SK-N-SH (cell line): ENCODE results near the gene GNAT1. TPM values are rescaled to one million over a fixed set of nuclear protein-coding genes. Genes with fewer than 3 reads are reported as not detected.

Source experiments
- CTCF ChIA-PET: fragments of 300-600, 350-600 bp; formaldehyde crosslinking; extraction: SDS; loops from one replicate; lab custom pipeline; 2021; lab: Yijun Ruan, JAX
- POLR2A ChIA-PET: fragments of 350-600 bp; sonication (Branson Sonifier 250); formaldehyde crosslinking; extraction: SDS; loops from one replicate; lab custom pipeline; 2020; ENCODE audit warnings: antibody characterized with exemption, inconsistent platforms; lab: Yijun Ruan, JAX
- DNase-seq: peaks from one replicate; pipeline ENCODE4 v3.0.0; 2012
- H2AFZ ChIP-seq: fragments of 200-600 bp; sonication (generic); 2 replicates; pipeline ENCODE4 v1.8.1; 2016; ENCODE audit warnings: antibody characterized with exemption, mild to moderate bottlenecking, low read depth
- H3F3A ChIP-seq: fragments of 200-600 bp; sonication (generic); replicated peaks from 2 replicates; pipeline ENCODE3; 2016; ENCODE audit warnings: antibody characterized with exemption, mild to moderate bottlenecking; ENCODE audit not compliant: insufficient read depth
- H3K27ac ChIP-seq, 2 experiments: fragments of 200-500 bp in 1 of 2; fragments of 200-600 bp in 1 of 2; sonication (Bioruptor generic) in 1 of 2; sonication (generic), shearing (Covaris generic) in 1 of 2; 2 replicates each; pipeline versions ENCODE4 v1.5.1 to v1.6.1; 2014 to 2016; ENCODE audit warnings: low read depth in 2 of 2, inconsistent platforms in 1 of 2, low read length in 1 of 2, mild to moderate bottlenecking in 1 of 2, mixed read lengths in 1 of 2
- H3K27me3 ChIP-seq: fragments of 200-600 bp; sonication (generic), shearing (Covaris generic); 2 replicates; pipeline ENCODE4 v1.6.1; 2016; ENCODE audit warnings: mixed run types; ENCODE audit not compliant: insufficient read depth
- H3K36me3 ChIP-seq, 2 experiments: fragments of 200-500 bp in 1 of 2; fragments of 200-600 bp in 1 of 2; sonication (Bioruptor generic) in 1 of 2; sonication (generic) in 1 of 2; replicated peaks in 1 of 2; 2 replicates each; pipeline versions ENCODE3 to v1.5.1; 2014 to 2016; ENCODE audit warnings: low read length in 1 of 2, mild to moderate bottlenecking in 1 of 2; ENCODE audit not compliant: insufficient read depth in 2 of 2, control insufficient read depth in 1 of 2
- H3K4me1 ChIP-seq, 2 experiments: fragments of 200-500 bp in 1 of 2; fragments of 200-600 bp in 1 of 2; sonication (Bioruptor generic) in 1 of 2; sonication (generic), shearing (Covaris generic) in 1 of 2; 2 replicates each; pipeline versions ENCODE4 v1.5.1 to v1.6.1; 2014 to 2016; ENCODE audit warnings: low read depth in 1 of 2, low read length in 1 of 2, mixed run types in 1 of 2; ENCODE audit not compliant: insufficient read depth in 2 of 2, control insufficient read depth in 1 of 2
- H3K4me2 ChIP-seq: fragments of 200-600 bp; sonication (generic), shearing (Covaris generic); 2 replicates; pipeline ENCODE4 v1.6.1; 2017; ENCODE audit warnings: mixed run types
- H3K4me3 ChIP-seq, 2 experiments: fragments of 200-500 bp in 1 of 2; fragments of 200-600 bp in 1 of 2; sonication (Bioruptor generic) in 1 of 2; sonication (generic), shearing (Covaris generic) in 1 of 2; 2 replicates each; pipeline versions ENCODE4 v1.5.1 to v1.8.1; 2014 to 2016; ENCODE audit warnings: low read depth in 2 of 2, inconsistent platforms in 1 of 2, low read length in 1 of 2, mild to moderate bottlenecking in 1 of 2, mixed read lengths in 1 of 2, moderate library complexity in 1 of 2
- H3K79me2 ChIP-seq: fragments of 200-600 bp; sonication (generic); 2 replicates; pipeline ENCODE4 v1.8.1; 2017; ENCODE audit warnings: mild to moderate bottlenecking; ENCODE audit not compliant: insufficient read depth
- H3K9ac ChIP-seq: fragments of 200-600 bp; sonication (generic); 2 replicates; pipeline ENCODE4 v1.6.1; 2017; ENCODE audit warnings: mixed run types
- H3K9me2 ChIP-seq: fragments of 200-600 bp; sonication (generic); 2 replicates; pipeline ENCODE4 v1.6.1; 2017; ENCODE audit warnings: mixed run types
- H3K9me3 ChIP-seq: fragments of 200-600 bp; sonication (generic); 2 replicates; pipeline ENCODE4 v1.6.1; 2017; ENCODE audit warnings: mixed run types, mild to moderate bottlenecking, moderate library complexity
- H4K20me1 ChIP-seq: fragments of 200-600 bp; sonication (generic); 2 replicates; pipeline ENCODE4 v1.6.1; 2017; ENCODE audit warnings: mild to moderate bottlenecking, mixed run types; ENCODE audit not compliant: insufficient read depth
- CHD2 ChIP-seq: fragments of 150-350 bp; IDR thresholded peaks from 2 replicates; pipeline ENCODE4 v1.6.1; 2018; ENCODE audit warnings: low read length; ENCODE audit not compliant: partially characterized antibody
- CTCF ChIP-seq: fragments of 200-600 bp; sonication (generic); IDR thresholded peaks from 2 replicates; pipeline ENCODE4 v1.6.1; 2017; ENCODE audit warnings: antibody characterized with exemption, mild to moderate bottlenecking, moderate library complexity
- FOSL2 ChIP-seq: IDR thresholded peaks from 2 replicates; pipeline ENCODE4 v1.4.0; 2012; ENCODE audit warnings: low read depth, mild to moderate bottlenecking, moderate library complexity, borderline replicate concordance
- FOXJ3 ChIP-seq: sonication (generic); formaldehyde crosslinking; IDR thresholded peaks from 2 replicates; pipeline ENCODE4 v1.5.1; 2020; ENCODE audit warnings: mild to moderate bottlenecking, missing genetic modification reagents
- FOXM1 ChIP-seq: IDR thresholded peaks from 2 replicates; pipeline ENCODE4 v1.4.0; 2012; ENCODE audit warnings: low read depth, mild to moderate bottlenecking
- GABPA ChIP-seq: IDR thresholded peaks from 2 replicates; pipeline ENCODE4 v1.4.0; 2012; ENCODE audit warnings: low read depth, mild to moderate bottlenecking
- GATA2 ChIP-seq: sonication (generic); formaldehyde crosslinking; IDR thresholded peaks from 2 replicates; pipeline ENCODE4 v1.5.0; 2020; ENCODE audit warnings: mild to moderate bottlenecking, missing genetic modification reagents
- IRF3 ChIP-seq: fragments of 150-350 bp; IDR thresholded peaks from 2 replicates; pipeline ENCODE4 v1.6.1; 2016; ENCODE audit warnings: mild to moderate bottlenecking, low read depth, low read length
- MAX ChIP-seq: IDR thresholded peaks from 2 replicates; pipeline ENCODE4 v1.4.0; 2012; ENCODE audit warnings: low read depth
- NRF1 ChIP-seq: IDR thresholded peaks from 2 replicates; pipeline ENCODE4 v1.6.1; 2012; ENCODE audit warnings: low read depth, mild to moderate bottlenecking, low read length
- PBX3 ChIP-seq: IDR thresholded peaks from 2 replicates; pipeline ENCODE4; 2012
- POLR2AphosphoS5 ChIP-seq: IDR thresholded peaks from 2 replicates; pipeline ENCODE4 v1.6.1; 2012; ENCODE audit warnings: low read depth, low read length
- RAD21 ChIP-seq: IDR thresholded peaks from 2 replicates; pipeline ENCODE4 v1.6.1; 2012; ENCODE audit warnings: mild to moderate bottlenecking, low read length
- RCOR1 ChIP-seq: fragments of 150-350 bp; IDR thresholded peaks from 2 replicates; pipeline ENCODE4 v1.6.1; 2017; ENCODE audit warnings: antibody characterized with exemption, low read length
- RXRA ChIP-seq: IDR thresholded peaks from 2 replicates; pipeline ENCODE4 v1.4.0; 2012; ENCODE audit warnings: low read depth, mild to moderate bottlenecking, borderline replicate concordance
- SIN3A ChIP-seq: IDR thresholded peaks from 2 replicates; pipeline ENCODE4 v1.6.1; 2012; ENCODE audit warnings: low read depth, mild to moderate bottlenecking, low read length, moderate library complexity, borderline replicate concordance
- SMC3 ChIP-seq: IDR thresholded peaks from 2 replicates; pipeline ENCODE4 v1.6.1; 2012; ENCODE audit warnings: low read depth, low read length, improper control_type of control experiment
- USF2 ChIP-seq: fragments of 150-350 bp; IDR thresholded peaks from 2 replicates; pipeline ENCODE4 v1.6.1; 2017; ENCODE audit warnings: antibody characterized with exemption, low read length, low read depth, borderline replicate concordance
- YY1 ChIP-seq: IDR thresholded peaks from 2 replicates; pipeline ENCODE4 v1.4.0; 2012; ENCODE audit warnings: low read depth, mild to moderate bottlenecking
- WGBS: methylation state at CpG from one replicate; pipeline ENCODE4 v1.1.6; 2017; ENCODE audit warnings: low lambda C conversion rate; 5-methylcytosine and 5-hydroxymethylcytosine counted together
- polyA plus RNA-seq, 3 experiments: library from polyadenylated mRNA; depleted of rRNA; stranded (reverse); fragments of >200 nt; gene quantifications; 2 replicates each; pipeline ENCODE4 v1.2.3, GENCODE V29; 2012

GNAT1 gene
- polyA plus RNA-seq, 1 of the 3 experiments (the other 2 are of a cell fraction): not detected

GRCh38 chr3:50189274-50189673 is 2.1 kb upstream of the GNAT1 start:
- Histone ChIP-seq H3K27ac (no peak overlapping the region), H3K4me2 (no peak overlapping the region), H3F3A (no peaks in the 10 kb centered on the region), H2AFZ (no peak overlapping the region), H4K20me1 (no peaks in the 10 kb centered on the region), H3K79me2 (no peaks in the 10 kb centered on the region), H3K9me2 (no peaks in the 10 kb centered on the region), H3K27me3 (peaks cover 17% of the 10 kb centered on the region), H3K36me3 (peaks cover 0 to 2% of the 10 kb centered on the region in 2 experiments), H3K9ac (no peak overlapping the region), H3K4me3 (no peak overlapping the region; a peak in 1 of 4 replicates), H3K4me1 (peaks cover 0 to 14% of the 10 kb centered on the region in 2 experiments; a peak in 1 of 4 replicates), H3K9me3 (no peaks in the 10 kb centered on the region)
- DNase-seq: peak; percentile 87
- TF ChIP-seq MAX (no peak), SIN3A (peak; percentile 22; the same call in 1 of the 2 replicates), SMC3 (peak; percentile 99), IRF3 (no peak), GABPA (no peak), FOXJ3 (CRISPR knock-in tag) (no peak), YY1 (no peak), RCOR1 (no peak; the same call in 1 of the 2 replicates), NRF1 (peak; percentile 34; the same call in 1 of the 2 replicates), RXRA (no peak), RAD21 (peak; percentile 98), CTCF (peak; percentile 88), FOXM1 (no peak)
- ChIA-PET POLR2A (interaction anchor here (4.0 kb wide), 1 partner anchor 68 kb away, joined by 21 read pairs; no protein-coding TSS in a partner anchor), CTCF (interaction anchor here (0.6 to 23.1 kb wide), 23 partner anchors 9 to 100 kb away, joined by 3 to 1375 read pairs (median 6); partner anchors contain the start of genes GNAI2, LSMEM2, SEMA3B and SLC38A3)
- 0% methylated on average over 3 of the region's 5 CpGs for WGBS

- Histone ChIP-seq H3K4me3 (no peak overlapping the region), H3K9ac (no peak overlapping the region), H3K27me3 (peaks cover 18% of the 10 kb centered on the region), H2AFZ (no peak overlapping the region), H3K9me3 (no peaks in the 10 kb centered on the region), H3K27ac (no peak overlapping the region), H3K4me1 (peaks cover 0 to 19% of the 10 kb centered on the region in 2 experiments; a peak in 1 of 4 replicates), H3K36me3 (no peaks in the 10 kb centered on the region), H3K4me2 (no peak overlapping the region), H4K20me1 (no peaks in the 10 kb centered on the region), H3F3A (no peaks in the 10 kb centered on the region), H3K9me2 (no peaks in the 10 kb centered on the region), H3K79me2 (no peaks in the 10 kb centered on the region)
- ChIA-PET CTCF (interaction anchor here (0.7 to 23.1 kb wide), 19 partner anchors 8 to 95 kb away, joined by 3 to 1375 read pairs (median 8); partner anchors contain the start of genes GNAI2, LSMEM2, SEMA3B and SLC38A3), POLR2A (interaction anchor here (0.6 to 4.0 kb wide), 2 partner anchors 68 to 371 kb away, joined by 3 to 21 read pairs; no protein-coding TSS in a partner anchor)
- DNase-seq: no peak
- 67% methylated on average over 7 of the region's 7 CpGs for WGBS
- TF ChIP-seq PBX3 (no peak), CHD2 (no peak), YY1 (no peak), FOXJ3 (CRISPR knock-in tag) (no peak), USF2 (no peak), SIN3A (no peak), POLR2AphosphoS5 (no peak), FOSL2 (no peak), RCOR1 (no peak), GATA2 (CRISPR knock-in tag) (no peak)
Measured at GRCh38 chr3:50189989-50190388, 1.4 kb upstream of the GNAT1 start.
